Activated naive CD8-positive, alpha-beta T cell treated with anti-CD3 and anti-CD28 coated beads, Interleukin-2, amount 50 U/mL, for 24 hours (primary cell): ENCODE measurements around the gene B3GNT3.

Experiments
- ATAC-seq: fragments of 150-1000 bp; cut with Tn5 transposase; one replicate; pipeline ENCODE4 v1.10.0; 2021
- DNase-seq: peaks from one replicate; pipeline ENCODE4 v3.0.0; 2021
- H3K27ac Mint-ChIP-seq: one replicate; pipeline ENCODE4 v1.8.0; 2021; ENCODE audit warnings: mild to moderate bottlenecking, mixed read lengths
- H3K27me3 Mint-ChIP-seq: one replicate; pipeline ENCODE4 v1.8.0; 2021; ENCODE audit warnings: mixed read lengths
- H3K36me3 Mint-ChIP-seq: one replicate; pipeline ENCODE4 v1.8.0; 2021; ENCODE audit warnings: low read depth, mixed read lengths
- H3K4me1 Mint-ChIP-seq: one replicate; pipeline ENCODE4 v1.8.0; 2021; ENCODE audit warnings: mixed read lengths
- H3K4me3 Mint-ChIP-seq: one replicate; pipeline ENCODE4 v1.8.0; 2021; ENCODE audit warnings: mild to moderate bottlenecking, moderate library complexity, mixed read lengths
- H3K9me3 Mint-ChIP-seq: one replicate; pipeline ENCODE4 v1.8.0; 2021; ENCODE audit warnings: mixed read lengths

Gene B3GNT3

GRCh38 chr19:17843292-17843827, 48.4 kb downstream of the B3GNT3 start:
- no peaks in the 10 kb centered on the region for H3K9me3 Mint-ChIP-seq
- no peaks in the 10 kb centered on the region for H3K27me3 Mint-ChIP-seq
- ATAC-seq (no peak), DNase-seq (no peak)
- H3K4me1 Mint-ChIP-seq: peaks cover 44% of the 10 kb centered on the region
- H3K36me3 Mint-ChIP-seq: peaks cover 43% of the 10 kb centered on the region
- no peak overlapping the region for H3K27ac Mint-ChIP-seq
- no peak overlapping the region for H3K4me3 Mint-ChIP-seq

GRCh38 chr19:17843908-17844490, 49.1 kb downstream of the B3GNT3 start:
- Mint-ChIP-seq H3K9me3 (no peaks in the 10 kb centered on the region), H3K4me3 (peak overlapping the region; percentile 89), H3K27me3 (no peaks in the 10 kb centered on the region), H3K27ac (peak overlapping the region; percentile 68), H3K4me1 (peaks cover 47% of the 10 kb centered on the region), H3K36me3 (peaks cover 40% of the 10 kb centered on the region)
- DNase-seq (no peak), ATAC-seq (no peak)

- Mint-ChIP-seq H3K9me3 (no peaks in the 10 kb centered on the region), H3K4me1 (peaks cover 63% of the 10 kb centered on the region), H3K27me3 (no peaks in the 10 kb centered on the region), H3K27ac (peak overlapping the region; percentile 96), H3K36me3 (peaks cover 27% of the 10 kb centered on the region), H3K4me3 (peak overlapping the region; percentile 89)
- DNase-seq (no peak), ATAC-seq (no peak)
These were observed 51.2 kb downstream of the B3GNT3 start for GRCh38 chr19:17846146-17846545.

GRCh38 chr19:17847538-17848366, 52.8 kb downstream of the B3GNT3 start, which contains the start of gene JAK3:
JAK3 (minus strand) TSS chr19:17847982; CDS start chr19:17844417, 3,565 bp downstream.
- DNase-seq: peak; percentile 92
- ATAC-seq: peak; percentile 89
- Mint-ChIP-seq H3K27me3 (no peaks in the 10 kb centered on the region), H3K4me3 (peak within 1 kb of the TSS; percentile 89), H3K27ac (peak within 1 kb of the TSS; percentile 96), H3K9me3 (no peaks in the 10 kb centered on the region), H3K36me3 (peaks cover 22% of the 10 kb centered on the region), H3K4me1 (peaks cover 70% of the 10 kb centered on the region)

- DNase-seq (no peak), ATAC-seq (no peak)
- peaks cover 65% of the 10 kb centered on the region for H3K4me1 Mint-ChIP-seq
- peak overlapping the region; percentile 96 for H3K27ac Mint-ChIP-seq
- peaks cover 16% of the 10 kb centered on the region for H3K36me3 Mint-ChIP-seq
- no peaks in the 10 kb centered on the region for H3K27me3 Mint-ChIP-seq
- H3K4me3 Mint-ChIP-seq: peak overlapping the region; percentile 89
- H3K9me3 Mint-ChIP-seq: no peaks in the 10 kb centered on the region
These were observed 53.8 kb downstream of the B3GNT3 start for GRCh38 chr19:17848595-17849292.

- Mint-ChIP-seq H3K4me1 (peaks cover 35% of the 10 kb centered on the region), H3K27me3 (no peaks in the 10 kb centered on the region), H3K27ac (no peak overlapping the region), H3K36me3 (no peaks in the 10 kb centered on the region), H3K9me3 (no peaks in the 10 kb centered on the region), H3K4me3 (no peak overlapping the region)
- no peak for ATAC-seq
- DNase-seq: no peak
These were observed 59.1 kb downstream of the B3GNT3 start for GRCh38 chr19:17854061-17854460.

- Mint-ChIP-seq H3K27me3 (peaks cover 4% of the 10 kb centered on the region), H3K4me3 (no peak overlapping the region), H3K4me1 (peaks cover 32% of the 10 kb centered on the region), H3K36me3 (peaks cover 11% of the 10 kb centered on the region), H3K9me3 (no peaks in the 10 kb centered on the region), H3K27ac (peak overlapping the region; percentile 12)
- DNase-seq: peak; percentile 97
- peak; percentile 38 for ATAC-seq
These were observed 60.6 kb downstream of the B3GNT3 start for GRCh38 chr19:17855280-17856152.

GRCh38 chr19:17859533-17860330, 64.8 kb downstream of the B3GNT3 start, which contains the start of gene RPL18A:
RPL18A (plus strand) TSS chr19:17859910; CDS start chr19:17859957, 47 bp downstream.
- DNase-seq (peak; percentile 98), ATAC-seq (peak; percentile 95)
- Mint-ChIP-seq H3K27me3 (peaks cover 4% of the 10 kb centered on the region), H3K36me3 (peaks cover 48% of the 10 kb centered on the region), H3K4me3 (peak within 1 kb of the TSS; percentile 99), H3K27ac (peak within 1 kb of the TSS; percentile 100), H3K4me1 (peaks cover 49% of the 10 kb centered on the region), H3K9me3 (no peaks in the 10 kb centered on the region)

GRCh38 chr19:17860331-17860992, 65.5 kb downstream of the B3GNT3 start:
- Mint-ChIP-seq H3K4me1 (peaks cover 45% of the 10 kb centered on the region), H3K27me3 (peaks cover 4% of the 10 kb centered on the region), H3K27ac (peak overlapping the region; percentile 100), H3K4me3 (peak overlapping the region; percentile 99), H3K9me3 (no peaks in the 10 kb centered on the region), H3K36me3 (peaks cover 53% of the 10 kb centered on the region)
- ATAC-seq (no peak), DNase-seq (no peak)

GRCh38 chr19:17860993-17861360, 66.0 kb downstream of the B3GNT3 start:
- ATAC-seq: no peak
- Mint-ChIP-seq H3K36me3 (peaks cover 53% of the 10 kb centered on the region), H3K27ac (peak overlapping the region; percentile 100), H3K4me1 (peaks cover 43% of the 10 kb centered on the region), H3K4me3 (peak overlapping the region; percentile 99), H3K27me3 (peaks cover 4% of the 10 kb centered on the region), H3K9me3 (no peaks in the 10 kb centered on the region)
- no peak for DNase-seq

GRCh38 chr19:17861542-17862402, 66.8 kb downstream of the B3GNT3 start:
- Mint-ChIP-seq H3K27me3 (peaks cover 4% of the 10 kb centered on the region), H3K4me3 (peak overlapping the region; percentile 99), H3K9me3 (no peaks in the 10 kb centered on the region), H3K27ac (peak overlapping the region; percentile 100), H3K4me1 (peaks cover 43% of the 10 kb centered on the region), H3K36me3 (peaks cover 53% of the 10 kb centered on the region)
- ATAC-seq (no peak), DNase-seq (no peak)
